Lower lobe of right lung (tissue), 2 donors: Measurements from ENCODE around the gene RPLP2. TPM values are rescaled to one million over a fixed set of nuclear protein-coding genes. Genes with fewer than 3 reads are reported as not detected.
A peak's percentile ranks its signal among the peaks of the same experiment; 100 is the strongest.

Experiments used
- ATAC-seq, 2 donors: fragments of 200-7000 bp; cut with Tn5 transposase; one replicate each; pipeline ENCODE4 v1.9.1; 2020 to 2022; ENCODE audit warnings: mild to moderate bottlenecking in 2 of 2, moderate library complexity in 2 of 2
- DNase-seq: peaks from one replicate; pipeline ENCODE4 v3.0.0-alpha.2; 2020
- H3K27ac ChIP-seq: fragments of 200-600 bp; one replicate; pipeline ENCODE4 v1.8.0; 2022
- H3K27me3 ChIP-seq: fragments of 200-600 bp; one replicate; pipeline ENCODE4 v1.8.0; 2022; ENCODE audit warnings: low read depth
- H3K36me3 ChIP-seq: fragments of 200-600 bp; one replicate; pipeline ENCODE4 v1.8.0; 2022; ENCODE audit warnings: mild to moderate bottlenecking
- H3K4me1 ChIP-seq: fragments of 200-600 bp; one replicate; pipeline ENCODE4 v1.8.0; 2022
- H3K4me3 ChIP-seq: fragments of 200-600 bp; one replicate; pipeline ENCODE4 v1.8.0; 2022; ENCODE audit warnings: mild to moderate bottlenecking
- H3K9me3 ChIP-seq: fragments of 200-600 bp; one replicate; pipeline ENCODE4 v1.8.0; 2022
- intact Hi-C: fragments of 100-400 bp; cut with DNase I; formaldehyde crosslinking; loops from one replicate; pipeline ENCODE4 v1.11.0; 2022
- total RNA-seq: library from RNA; stranded (reverse); fragmentation: NEBNext Ultra II Directional; extraction: Animal tissue kit (Norgen Biotek cat#: 25700); gene quantifications from one replicate; pipeline ENCODE4 v1.2.1, GENCODE V29; 2021
- TF ChIP-seq, protein P1 (sequence below): fragments of 200-600 bp; IDR thresholded peaks from one replicate; pipeline ENCODE4 v1.8.0; 2022; ENCODE audit warnings: antibody characterized with exemption, mild to moderate bottlenecking
- donor health status: DM: no; HTN: yes; CAD: no; lungs with severe emphysema.

RPLP2 gene
- total RNA-seq, 1 donor from 2014 or later: 1,518 TPM

DNA sequence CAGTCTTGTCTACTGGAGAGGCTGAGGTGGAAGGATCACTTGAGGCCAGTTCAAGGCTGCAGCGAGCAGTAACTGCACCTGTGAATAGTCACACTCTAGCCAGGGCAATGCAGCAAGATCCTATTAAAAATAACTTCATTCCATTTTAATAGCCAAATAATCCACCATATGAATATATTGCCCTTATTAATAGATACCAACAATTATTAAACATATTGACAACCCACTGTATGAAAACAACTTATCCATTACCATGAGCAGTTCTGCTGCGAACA, 42.9 kb upstream of the RPLP2 start:
- Histone ChIP-seq H3K27ac (no peak overlapping the region), H3K4me1 (peaks cover 6% of the 10 kb centered on the region), H3K4me3 (no peak overlapping the region), H3K36me3 (peaks cover 72% of the 10 kb centered on the region), H3K27me3 (no peaks in the 10 kb centered on the region), H3K9me3 (no peaks in the 10 kb centered on the region)
- TF ChIP-seq, protein P1, sequence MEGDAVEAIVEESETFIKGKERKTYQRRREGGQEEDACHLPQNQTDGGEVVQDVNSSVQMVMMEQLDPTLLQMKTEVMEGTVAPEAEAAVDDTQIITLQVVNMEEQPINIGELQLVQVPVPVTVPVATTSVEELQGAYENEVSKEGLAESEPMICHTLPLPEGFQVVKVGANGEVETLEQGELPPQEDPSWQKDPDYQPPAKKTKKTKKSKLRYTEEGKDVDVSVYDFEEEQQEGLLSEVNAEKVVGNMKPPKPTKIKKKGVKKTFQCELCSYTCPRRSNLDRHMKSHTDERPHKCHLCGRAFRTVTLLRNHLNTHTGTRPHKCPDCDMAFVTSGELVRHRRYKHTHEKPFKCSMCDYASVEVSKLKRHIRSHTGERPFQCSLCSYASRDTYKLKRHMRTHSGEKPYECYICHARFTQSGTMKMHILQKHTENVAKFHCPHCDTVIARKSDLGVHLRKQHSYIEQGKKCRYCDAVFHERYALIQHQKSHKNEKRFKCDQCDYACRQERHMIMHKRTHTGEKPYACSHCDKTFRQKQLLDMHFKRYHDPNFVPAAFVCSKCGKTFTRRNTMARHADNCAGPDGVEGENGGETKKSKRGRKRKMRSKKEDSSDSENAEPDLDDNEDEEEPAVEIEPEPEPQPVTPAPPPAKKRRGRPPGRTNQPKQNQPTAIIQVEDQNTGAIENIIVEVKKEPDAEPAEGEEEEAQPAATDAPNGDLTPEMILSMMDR: no peak
- intact Hi-C loops: no loop called here
- ATAC-seq: no peak
- DNase-seq: no peak

DNA sequence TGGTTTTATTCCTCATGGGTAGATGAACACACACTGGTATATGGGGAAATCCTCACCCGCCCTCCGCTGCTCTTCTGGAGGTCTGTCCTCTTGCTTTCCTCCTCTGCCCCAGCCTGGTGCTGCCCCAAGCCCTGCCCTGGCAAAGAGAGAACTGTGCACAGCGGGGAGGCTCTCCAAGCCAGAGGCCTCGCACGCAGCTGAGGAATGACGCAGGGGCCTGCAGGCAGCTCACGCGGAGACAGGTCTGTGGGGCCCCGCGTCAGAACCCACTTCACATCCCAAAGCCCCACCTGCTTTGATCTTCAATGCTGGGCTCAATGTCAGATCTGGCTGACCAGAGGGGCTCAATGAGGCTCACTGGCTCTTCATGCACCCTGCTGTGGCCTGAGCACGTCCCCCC, 42.5 kb upstream of the RPLP2 start:
- DNase-seq: no peak
- H3K9me3 ChIP-seq: no peaks in the 10 kb centered on the region
- peaks cover 6% of the 10 kb centered on the region for H3K4me1 ChIP-seq
- peaks cover 72% of the 10 kb centered on the region for H3K36me3 ChIP-seq
- H3K27me3 ChIP-seq: no peaks in the 10 kb centered on the region
- H3K4me3 ChIP-seq: no peak overlapping the region
- intact Hi-C loops: no loop called here
- TF ChIP-seq, protein P1: no peak
- no peak overlapping the region for H3K27ac ChIP-seq
- no peak for ATAC-seq

- no peak overlapping the region for H3K27ac ChIP-seq
- DNase-seq: peak; percentile 44
- intact Hi-C loops: no loop called here
- H3K9me3 ChIP-seq: no peaks in the 10 kb centered on the region
- peaks cover 4% of the 10 kb centered on the region for H3K4me1 ChIP-seq
- no peaks in the 10 kb centered on the region for H3K27me3 ChIP-seq
- peaks cover 68% of the 10 kb centered on the region for H3K36me3 ChIP-seq
- no peak for ATAC-seq
- no peak overlapping the region for H3K4me3 ChIP-seq
- TF ChIP-seq, protein P1: no peak
Measured at GRCh38 chr11:769887-770641, 39.7 kb upstream of the RPLP2 start.

GRCh38 chr11:770642-771616, 38.8 kb upstream of the RPLP2 start:
- no peak overlapping the region for H3K27ac ChIP-seq
- no peak for ATAC-seq

GRCh38 chr11:771617-772204, 38.1 kb upstream of the RPLP2 start:
- intact Hi-C loops: no loop called here

More at GRCh38 chr11:770642-771616, 38.8 kb upstream of the RPLP2 start:
- Histone ChIP-seq H3K4me3 (no peak overlapping the region), H3K9me3 (no peaks in the 10 kb centered on the region), H3K36me3 (peaks cover 60% of the 10 kb centered on the region), H3K4me1 (peaks cover 12% of the 10 kb centered on the region), H3K27me3 (no peaks in the 10 kb centered on the region)
- TF ChIP-seq, protein P1: no peak
- intact Hi-C loops: no loop called here
- DNase-seq: peak; percentile 45

More at GRCh38 chr11:771617-772204, 38.1 kb upstream of the RPLP2 start:
- TF ChIP-seq, protein P1: no peak
- Histone ChIP-seq H3K36me3 (peaks cover 52% of the 10 kb centered on the region), H3K27ac (no peak overlapping the region), H3K4me1 (peaks cover 20% of the 10 kb centered on the region), H3K9me3 (no peaks in the 10 kb centered on the region), H3K27me3 (no peaks in the 10 kb centered on the region), H3K4me3 (no peak overlapping the region)
- no peak for DNase-seq
- no peak for ATAC-seq
